Measurements from ENCODE around the gene CASR. TPM values are rescaled to one million over a fixed set of nuclear protein-coding genes. Genes with fewer than 3 reads are reported as not detected.

CASR gene
- total RNA-seq, 1 donor from 2014 or later, result not detected

GRCh38 chr3:122186372-122186771 lies 2.9 kb downstream of the CASR start:
- DNase-seq (ENCODE audit: low read depth) (no peak), FAIRE-seq (no peak)
- Histone ChIP-seq H3K27me3 (ENCODE audit: control insufficient read depth, insufficient read depth, low read length) (peaks cover 11% of the 10 kb centered on the region), H3K4me3 (ENCODE audit: low read depth, low read length) (no peak overlapping the region), H3K36me3 (ENCODE audit: control insufficient read depth, insufficient read depth, low read length) (no peaks in the 10 kb centered on the region)
- TF ChIP-seq CTCF (IDR thresholded peaks at IDR 0.05; ENCODE audit: insufficient read depth, low read length, severe bottlenecking), result no peak

GRCh38 chr3:122188737-122189136 lies 5.3 kb downstream of the CASR start:
- DNase-seq (ENCODE audit: low read depth) (peak; percentile 14), FAIRE-seq (no peak)
- no peak for TF ChIP-seq CTCF (IDR thresholded peaks at IDR 0.05; ENCODE audit: insufficient read depth, low read length, severe bottlenecking)
- Histone ChIP-seq H3K27me3 (ENCODE audit: control insufficient read depth, insufficient read depth, low read length) (peaks cover 5% of the 10 kb centered on the region), H3K36me3 (ENCODE audit: control insufficient read depth, insufficient read depth, low read length) (no peaks in the 10 kb centered on the region), H3K4me3 (ENCODE audit: low read depth, low read length) (no peak overlapping the region)

- H3K27me3 ChIP-seq (ENCODE audit: control insufficient read depth, insufficient read depth, low read length), result peaks cover 5% of the 10 kb centered on the region
- FAIRE-seq (no peak), DNase-seq (ENCODE audit: low read depth) (no peak)
- no peak for TF ChIP-seq CTCF (IDR thresholded peaks at IDR 0.05; ENCODE audit: insufficient read depth, low read length, severe bottlenecking)
- no peaks in the 10 kb centered on the region for H3K36me3 ChIP-seq (ENCODE audit: control insufficient read depth, insufficient read depth, low read length)
- H3K4me3 ChIP-seq (ENCODE audit: low read depth, low read length), result no peak overlapping the region
Observed at GRCh38 chr3:122189357-122189756, 5.9 kb downstream of the CASR start.

- Histone ChIP-seq H3K4me3 (ENCODE audit: low read depth, low read length) (no peak overlapping the region), H3K27me3 (ENCODE audit: control insufficient read depth, insufficient read depth, low read length) (no peaks in the 10 kb centered on the region), H3K36me3 (ENCODE audit: control insufficient read depth, insufficient read depth, low read length) (no peaks in the 10 kb centered on the region)
- no peak for TF ChIP-seq CTCF (IDR thresholded peaks at IDR 0.05; ENCODE audit: insufficient read depth, low read length, severe bottlenecking)
- DNase-seq (ENCODE audit: low read depth) (no peak), FAIRE-seq (no peak)
Observed at GRCh38 chr3:122190525-122190924, 7.1 kb downstream of the CASR start.

- DNase-seq (ENCODE audit: low read depth) (no peak), FAIRE-seq (no peak)
- H3K27me3 ChIP-seq (ENCODE audit: control insufficient read depth, insufficient read depth, low read length), result no peaks in the 10 kb centered on the region
- TF ChIP-seq CTCF (IDR thresholded peaks at IDR 0.05; ENCODE audit: insufficient read depth, low read length, severe bottlenecking), result no peak
- no peaks in the 10 kb centered on the region for H3K36me3 ChIP-seq (ENCODE audit: control insufficient read depth, insufficient read depth, low read length)
- no peak overlapping the region for H3K4me3 ChIP-seq (ENCODE audit: low read depth, low read length)
Observed at GRCh38 chr3:122198966-122199365, 15.5 kb downstream of the CASR start.

GRCh38 chr3:122199552-122199951 lies 16.1 kb downstream of the CASR start:
- H3K27me3 ChIP-seq (ENCODE audit: control insufficient read depth, insufficient read depth, low read length), result no peaks in the 10 kb centered on the region
- TF ChIP-seq CTCF (IDR thresholded peaks at IDR 0.05; ENCODE audit: insufficient read depth, low read length, severe bottlenecking), result no peak
- H3K36me3 ChIP-seq (ENCODE audit: control insufficient read depth, insufficient read depth, low read length), result no peaks in the 10 kb centered on the region
- FAIRE-seq (no peak), DNase-seq (ENCODE audit: low read depth) (no peak)
- H3K4me3 ChIP-seq (ENCODE audit: low read depth, low read length), result no peak overlapping the region
